GM18505 (cell line): ENCODE data around the gene RGS5.

Experiments
- ATAC-seq: cut with Tn5 transposase; IDR thresholded peaks from one replicate; pipeline ENCODE4 v1.9.1; 2021; ENCODE audit not compliant: unreplicated experiment
- POLR2A ChIP-seq: IDR thresholded peaks from 4 replicates; pipeline ENCODE4 v1.6.1; 2011; ENCODE audit warnings: borderline replicate concordance; ENCODE audit not compliant: insufficient read depth, insufficient read length; ENCODE audit errors: extremely low read depth

The RGS5 gene

DNA sequence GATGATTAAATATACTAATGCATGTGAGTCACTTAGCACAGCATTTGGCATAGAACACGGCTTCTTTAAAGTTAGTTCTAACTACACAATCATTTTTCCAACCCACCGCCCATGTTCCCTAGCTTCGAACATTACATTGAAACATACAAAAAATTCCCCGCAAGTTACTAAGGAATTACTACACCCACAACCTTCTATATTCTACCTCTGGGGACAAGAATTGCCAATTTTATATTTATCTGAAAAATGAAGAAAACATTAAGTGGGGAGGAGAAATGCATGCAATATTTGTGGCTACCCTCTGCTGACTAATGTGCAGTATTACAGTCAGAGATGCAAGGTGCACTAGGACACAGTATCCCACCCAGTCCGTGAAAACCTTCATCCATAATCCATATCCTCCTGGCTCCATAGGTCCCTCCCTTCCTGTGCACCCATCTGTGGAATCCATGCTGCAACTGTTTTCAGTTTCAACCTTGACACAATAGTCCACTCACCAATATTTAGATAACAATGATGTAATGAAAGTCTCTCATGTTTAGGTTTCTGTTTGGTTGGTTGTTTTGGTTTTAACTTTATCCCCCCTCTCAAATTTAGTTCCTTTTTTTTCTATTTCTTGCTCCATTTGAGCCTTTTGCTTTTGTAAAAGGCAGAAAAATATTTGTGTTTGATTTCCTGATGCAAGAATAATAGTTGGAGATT, 31.6 kb downstream of the RGS5 start:
- TF ChIP-seq POLR2A: no peak

DNA sequence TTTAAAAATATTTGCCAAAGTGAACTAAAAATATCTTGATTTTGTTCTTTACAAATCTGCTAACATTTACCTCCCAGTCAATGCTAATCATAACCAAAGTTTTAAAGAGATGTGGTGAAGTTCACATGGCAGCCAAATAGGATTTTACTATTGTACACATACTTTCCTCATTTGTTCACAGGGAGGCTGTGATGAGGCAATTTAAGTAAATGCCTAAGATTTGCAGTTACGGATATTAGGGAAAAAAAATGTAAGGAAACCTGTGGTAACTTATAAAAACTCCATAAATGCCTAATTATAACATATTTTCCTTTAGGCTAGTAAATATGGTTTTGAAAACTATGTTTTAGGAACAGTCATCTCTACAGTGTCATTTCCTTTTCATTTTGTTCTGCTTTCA, 32.4 kb downstream of the RGS5 start:
- no peak for ATAC-seq
- TF ChIP-seq POLR2A: no peak

More for the DNA sequence above, 31.6 kb downstream of the RGS5 start:
- no peak for ATAC-seq

DNA sequence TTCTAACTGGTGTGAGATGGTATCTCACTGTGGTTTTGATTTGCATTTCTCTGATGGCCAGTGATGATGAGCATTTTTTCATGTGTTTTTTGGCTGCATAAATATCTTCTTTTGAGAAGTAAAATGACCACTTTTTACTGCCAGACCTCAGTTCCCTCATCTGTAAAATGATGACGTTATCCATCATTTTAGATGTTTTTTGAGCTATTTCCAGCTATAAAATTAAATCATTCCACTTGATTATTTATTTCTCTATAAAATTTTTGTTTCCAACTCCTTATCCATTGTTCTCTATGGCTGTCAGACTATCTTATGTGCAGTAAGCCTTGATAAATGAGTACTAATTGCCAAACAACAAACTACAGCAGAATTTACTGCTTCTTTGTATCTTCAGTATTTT, 33.2 kb downstream of the RGS5 start:
- no peak for TF ChIP-seq POLR2A
- no peak for ATAC-seq

DNA sequence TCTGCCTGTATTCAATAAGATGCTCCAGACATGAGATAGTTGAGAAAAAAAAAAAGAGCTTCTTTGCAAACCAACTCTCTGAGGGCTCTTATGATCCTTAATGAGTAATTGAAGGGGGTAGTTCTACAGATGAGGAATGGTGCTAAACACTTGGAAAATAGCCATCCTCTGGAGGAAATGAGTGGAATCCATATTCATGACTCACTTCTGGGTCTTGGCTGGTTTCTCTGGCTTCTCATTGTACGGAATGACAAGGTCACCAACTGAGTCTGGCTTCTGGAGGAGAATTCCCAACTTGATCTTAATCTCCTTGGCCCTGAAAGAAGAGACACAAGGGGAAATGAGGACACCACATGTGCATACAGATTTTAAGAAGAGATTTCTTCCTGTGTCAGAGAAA, 34.7 kb downstream of the RGS5 start:
- TF ChIP-seq POLR2A: no peak
- no peak for ATAC-seq

DNA sequence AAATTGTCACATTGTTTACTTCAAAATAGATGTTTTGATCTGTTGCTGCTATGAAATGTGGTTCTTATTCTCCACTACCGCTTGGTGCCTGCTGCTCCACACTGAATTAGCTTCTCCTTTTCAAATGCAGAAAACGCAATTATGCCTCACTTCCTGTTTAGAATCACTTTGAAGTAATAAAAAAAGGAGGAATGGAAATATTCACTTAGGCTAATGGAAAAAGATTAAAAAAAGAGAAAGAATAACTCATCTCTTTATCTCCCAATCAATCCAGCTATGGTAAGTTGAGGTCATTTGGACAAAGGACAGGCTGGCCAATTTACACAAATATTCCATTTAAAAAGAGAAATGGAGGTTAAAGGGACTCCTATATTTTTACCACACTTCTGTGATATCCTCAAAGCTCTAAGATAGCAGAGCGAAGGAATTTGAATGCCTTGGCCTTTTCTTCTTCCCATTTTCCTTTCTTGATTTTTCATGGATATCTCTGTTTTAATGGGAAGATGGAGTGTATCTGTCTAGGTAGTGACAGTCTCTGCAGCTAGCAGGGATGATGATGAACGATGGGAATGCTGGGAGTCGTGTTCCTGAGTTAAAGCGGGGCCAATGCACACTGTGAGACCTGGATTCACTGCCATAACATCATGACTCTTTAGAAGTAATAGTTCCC, 35.7 kb downstream of the RGS5 start:
- no peak for ATAC-seq
- no peak for TF ChIP-seq POLR2A

DNA sequence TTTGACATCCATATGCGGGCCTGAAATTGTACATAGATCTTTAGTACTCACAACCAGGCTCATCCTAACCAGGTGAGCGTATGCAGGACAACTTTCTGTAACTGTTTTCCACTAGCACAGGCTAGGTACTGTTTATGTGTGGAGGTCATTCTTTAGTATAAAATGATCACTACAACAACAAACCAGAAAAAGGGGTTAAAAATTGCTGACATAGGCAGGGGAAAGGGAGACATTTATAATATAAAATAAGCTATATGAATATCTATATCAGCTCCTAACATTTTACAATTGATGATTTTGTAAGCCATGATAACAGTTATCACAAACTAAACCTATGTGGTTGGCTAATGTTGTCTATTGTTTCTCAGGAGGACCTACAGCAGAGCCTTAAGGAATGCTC, 37.6 kb downstream of the RGS5 start:
- no peak for TF ChIP-seq POLR2A
- no peak for ATAC-seq

DNA sequence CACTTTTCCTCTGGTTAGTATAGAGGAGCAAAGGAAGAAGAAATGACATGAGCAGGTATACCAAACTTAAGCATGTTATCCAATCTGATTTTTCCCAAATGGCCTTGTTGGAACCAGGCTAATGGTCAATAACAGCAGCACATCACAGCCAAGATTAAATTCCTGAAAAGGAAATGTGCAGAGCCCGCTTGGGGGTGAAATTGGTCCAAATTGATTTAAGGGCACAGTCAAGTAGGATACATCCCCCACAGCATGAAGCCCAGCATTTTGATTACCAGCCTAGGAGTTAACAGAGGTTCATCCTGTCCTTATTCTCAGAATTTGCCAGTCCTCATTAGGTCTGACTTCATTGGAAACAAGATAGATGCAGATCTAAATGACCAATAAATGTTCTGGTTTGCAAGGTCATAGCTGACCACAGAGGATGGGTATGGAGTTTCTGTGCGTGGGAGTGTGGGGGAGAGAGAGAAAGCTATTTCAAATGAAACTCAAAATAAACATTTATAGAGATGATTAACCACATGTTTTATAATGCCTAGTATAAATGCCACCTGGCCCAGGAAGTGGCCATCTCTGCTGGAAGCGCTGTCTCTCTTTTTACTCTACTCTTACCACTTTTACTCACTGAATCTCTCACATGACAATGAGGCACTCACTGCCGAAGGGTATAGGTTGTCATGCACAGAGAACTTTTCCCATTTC, 38.7 kb downstream of the RGS5 start:
- no peak for ATAC-seq
- no peak for TF ChIP-seq POLR2A

DNA sequence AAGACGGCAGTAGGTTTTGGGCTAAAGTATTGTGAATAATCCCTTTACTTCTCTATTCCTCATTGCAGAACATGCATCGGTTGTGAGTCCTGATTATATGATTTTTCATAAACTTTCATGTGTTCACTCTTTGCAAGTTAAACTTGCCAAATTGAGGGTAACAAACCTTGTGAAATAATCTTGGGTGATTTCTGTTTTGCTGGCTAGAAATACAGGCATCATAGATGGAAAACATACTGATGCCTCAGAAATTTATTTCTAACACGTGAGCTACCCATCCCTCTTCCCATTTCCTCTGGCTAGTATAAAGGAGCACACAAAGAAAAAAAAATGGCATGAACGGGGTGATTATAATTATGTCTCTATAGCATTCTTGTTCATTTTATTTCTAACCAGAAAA, 39.6 kb downstream of the RGS5 start:
- TF ChIP-seq POLR2A: no peak
- no peak for ATAC-seq

DNA sequence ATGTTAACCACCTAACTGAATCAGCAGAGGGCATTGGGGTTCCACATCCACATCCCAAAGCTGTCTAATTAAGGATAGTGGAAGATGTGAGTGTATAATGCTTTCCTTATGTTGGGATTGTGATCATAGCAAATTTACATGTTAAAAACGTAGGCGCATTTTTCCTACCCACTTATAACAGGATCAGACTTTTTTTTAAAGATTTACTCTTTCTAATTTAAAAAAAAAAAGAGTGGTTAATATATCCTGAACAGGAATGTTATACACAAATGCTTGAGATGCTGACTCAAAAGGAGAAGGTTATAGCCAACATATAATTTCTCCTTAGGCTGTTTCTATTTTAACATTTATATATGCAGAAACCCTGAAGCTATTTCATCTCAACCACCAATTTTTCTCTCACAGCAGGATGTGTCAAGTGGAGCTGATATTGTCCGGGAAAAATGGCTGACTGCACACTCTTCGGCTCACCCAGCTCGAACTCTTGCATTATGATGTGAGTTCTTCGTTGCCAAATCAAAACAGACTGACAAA, 40.3 kb downstream of the RGS5 start:
- no peak for TF ChIP-seq POLR2A
- no peak for ATAC-seq

DNA sequence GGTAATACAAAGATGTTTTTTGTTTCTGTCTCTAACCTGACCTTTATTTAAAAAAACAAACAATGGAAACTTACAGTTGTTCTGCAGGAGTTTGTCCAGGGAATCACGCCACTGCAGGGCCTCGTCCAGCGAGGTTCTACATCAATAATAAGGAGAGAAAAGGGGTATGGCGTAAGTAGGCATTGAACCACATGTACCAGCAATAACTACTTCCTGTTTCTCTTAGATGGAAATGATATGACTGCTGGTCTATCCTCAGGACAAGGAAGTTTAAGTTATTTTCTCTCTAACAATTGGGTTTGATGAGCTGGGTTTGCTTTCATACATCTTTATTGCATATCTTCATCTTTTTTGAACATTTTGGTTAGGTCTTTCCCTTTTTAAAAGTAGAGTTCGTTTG, 40.9 kb downstream of the RGS5 start:
- no peak for ATAC-seq
- no peak for TF ChIP-seq POLR2A

DNA sequence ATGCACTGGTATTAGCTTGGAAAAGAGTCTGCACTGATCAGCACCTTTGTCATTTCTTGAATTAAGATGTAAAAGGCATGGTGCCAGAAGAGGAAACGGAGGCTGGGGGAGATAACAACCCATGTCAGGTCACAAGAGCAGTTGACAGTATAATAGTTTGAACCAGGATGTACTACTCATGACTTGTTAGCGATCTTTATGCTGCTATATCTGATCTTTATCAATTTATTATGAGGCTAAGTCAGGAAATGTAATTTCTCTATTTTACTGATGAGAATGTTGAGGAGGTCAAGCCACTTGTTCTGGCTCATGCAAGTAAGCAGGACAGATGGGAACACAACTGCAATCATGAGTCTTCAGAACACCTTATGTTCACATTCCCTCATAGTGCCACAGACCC, 41.4 kb downstream of the RGS5 start:
- ATAC-seq: no peak
- TF ChIP-seq POLR2A: no peak

DNA sequence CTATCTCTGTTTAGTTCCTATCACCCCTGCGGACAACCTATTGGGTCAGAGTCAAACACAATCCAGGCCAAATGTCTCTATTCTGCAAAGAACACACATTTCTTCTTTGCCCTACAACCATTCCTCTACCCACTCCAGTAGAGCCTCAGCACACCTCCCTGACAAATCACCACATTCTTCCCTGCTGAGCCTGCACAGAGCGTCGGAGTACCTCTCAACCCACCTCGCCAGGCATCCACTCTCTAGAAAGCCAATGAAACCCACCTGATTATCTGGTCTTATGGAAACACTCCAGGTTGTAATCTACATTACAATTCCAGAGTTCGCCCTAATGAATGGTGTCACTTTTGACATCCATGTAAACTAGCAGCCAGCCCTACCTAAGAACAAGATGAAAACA, 47.1 kb downstream of the RGS5 start:
- no peak for ATAC-seq
- no peak for TF ChIP-seq POLR2A

DNA sequence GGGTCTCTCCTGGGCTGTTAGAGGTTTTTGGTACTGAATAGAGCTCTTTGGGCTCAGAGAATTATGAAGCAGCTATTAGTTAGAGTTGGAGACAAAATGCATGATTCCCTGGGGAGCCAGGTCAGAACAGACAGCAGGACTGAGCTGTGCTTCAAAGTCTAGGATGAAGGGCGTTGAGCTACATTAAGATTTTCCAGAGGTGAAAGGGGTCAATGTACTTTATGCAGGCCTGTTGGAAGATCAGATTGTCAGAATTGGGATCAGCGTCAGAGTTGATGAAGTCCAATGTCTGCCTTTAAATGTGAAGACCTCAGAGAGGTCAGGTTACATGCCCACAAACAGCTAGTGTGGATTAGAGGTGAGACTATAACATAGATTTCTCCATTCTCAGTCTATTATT, 53.8 kb downstream of the RGS5 start:
- no peak for TF ChIP-seq POLR2A
- ATAC-seq: no peak

DNA sequence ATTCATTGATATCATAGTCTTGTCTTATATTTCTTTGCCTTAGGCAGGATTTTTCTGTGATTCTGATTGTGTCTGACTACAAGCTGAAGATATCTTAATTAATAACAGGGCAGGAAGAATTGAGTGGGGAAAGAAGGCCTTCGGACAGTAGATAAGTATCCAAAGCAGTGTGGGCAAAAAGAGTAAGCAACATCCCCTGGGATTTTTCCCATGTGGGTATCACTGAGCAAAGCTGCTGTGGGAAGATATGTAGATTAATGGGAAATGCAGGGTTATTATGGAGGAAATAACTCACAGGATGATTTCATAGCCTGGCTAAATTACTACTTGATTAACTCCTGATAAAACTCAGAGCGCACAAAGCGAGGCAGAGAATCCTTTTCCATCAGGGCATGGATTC, 55.7 kb downstream of the RGS5 start:
- ATAC-seq: no peak
- no peak for TF ChIP-seq POLR2A
